Ishikawa (cell line): ENCODE results near the gene DENND5B.

Experiments
- CEBPB ChIP-seq: IDR thresholded peaks from 2 replicates; pipeline ENCODE4 v1.6.1; 2012
- CREB1 ChIP-seq: IDR thresholded peaks from 2 replicates; pipeline ENCODE4 v1.6.1; 2012; ENCODE audit warnings: low read depth
- EGR1 ChIP-seq: IDR thresholded peaks from 2 replicates; pipeline ENCODE4 v1.6.1; 2012
- EP300 ChIP-seq: IDR thresholded peaks from 2 replicates; pipeline ENCODE4 v1.6.1; 2012; ENCODE audit warnings: borderline replicate concordance
- FOXM1 ChIP-seq: IDR thresholded peaks from 2 replicates; pipeline ENCODE4 v1.6.1; 2012; ENCODE audit warnings: low read depth, borderline replicate concordance
- MAX ChIP-seq: IDR thresholded peaks from 2 replicates; pipeline ENCODE4 v1.6.1; 2012
- NFIC ChIP-seq: IDR thresholded peaks from 2 replicates; pipeline ENCODE4 v1.6.1; 2012
- RAD21 ChIP-seq: IDR thresholded peaks from 2 replicates; pipeline ENCODE4 v1.6.1; 2012; ENCODE audit warnings: low read depth
- TAF1 ChIP-seq: IDR thresholded peaks from 2 replicates; pipeline ENCODE4 v1.6.1; 2012; ENCODE audit warnings: low read depth, mild to moderate bottlenecking
- TCF12 ChIP-seq: IDR thresholded peaks from 2 replicates; pipeline ENCODE4 v1.6.1; 2012; ENCODE audit warnings: low read depth
- TEAD4 ChIP-seq: IDR thresholded peaks from 2 replicates; pipeline ENCODE4 v1.6.1; 2012
- YY1 ChIP-seq: IDR thresholded peaks from 2 replicates; pipeline ENCODE4 v1.6.1; 2012; ENCODE audit warnings: low read depth
- ZBTB7A ChIP-seq: IDR thresholded peaks from 2 replicates; pipeline ENCODE4 v1.6.1; 2012; ENCODE audit warnings: low read depth
- TF ChIP-seq, protein P1 (sequence below): IDR thresholded peaks from 2 replicates; pipeline ENCODE4 v1.6.1; 2012
- TF ChIP-seq, protein P2 (sequence below): IDR thresholded peaks from 2 replicates; pipeline ENCODE4 v1.6.1; 2012; ENCODE audit warnings: low read depth, mild to moderate bottlenecking

The DENND5B gene

DNA sequence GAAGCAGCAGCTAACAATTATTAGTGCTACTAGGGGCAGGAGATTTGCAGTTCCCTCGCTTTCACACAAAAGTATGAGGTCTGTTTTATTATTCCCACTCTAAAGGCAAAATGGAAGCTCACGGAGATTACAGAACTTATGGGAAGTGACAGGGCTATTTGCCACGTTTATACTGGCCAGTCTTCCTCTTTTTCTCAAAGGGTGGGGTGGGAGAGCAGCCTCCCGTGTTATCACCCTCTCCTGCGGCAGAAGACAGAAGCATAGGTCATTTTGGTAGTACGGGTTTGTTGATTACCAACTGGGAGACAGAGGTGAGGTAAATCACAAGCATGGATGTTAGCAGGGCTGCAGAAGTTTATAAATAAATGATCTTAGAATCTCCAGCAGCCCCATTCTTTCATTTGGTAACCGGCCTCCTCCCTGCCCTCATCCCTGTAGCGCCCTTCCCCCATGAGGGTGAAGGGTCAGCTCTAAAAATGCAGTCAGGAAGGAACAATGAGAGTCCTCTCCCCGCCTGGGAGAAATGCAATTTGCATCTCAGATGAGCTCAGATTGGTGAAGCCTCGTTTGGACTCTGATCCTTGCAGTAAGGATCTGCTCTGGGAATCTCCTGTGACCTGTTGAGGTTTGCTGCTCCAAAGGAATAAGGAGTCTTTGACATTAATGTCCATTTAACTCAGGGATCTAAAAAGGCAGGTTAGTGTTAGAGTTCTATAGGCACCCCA is 220.2 kb downstream of the DENND5B start:
- TF ChIP-seq EP300 (no peak), MAX (no peak)

DNA sequence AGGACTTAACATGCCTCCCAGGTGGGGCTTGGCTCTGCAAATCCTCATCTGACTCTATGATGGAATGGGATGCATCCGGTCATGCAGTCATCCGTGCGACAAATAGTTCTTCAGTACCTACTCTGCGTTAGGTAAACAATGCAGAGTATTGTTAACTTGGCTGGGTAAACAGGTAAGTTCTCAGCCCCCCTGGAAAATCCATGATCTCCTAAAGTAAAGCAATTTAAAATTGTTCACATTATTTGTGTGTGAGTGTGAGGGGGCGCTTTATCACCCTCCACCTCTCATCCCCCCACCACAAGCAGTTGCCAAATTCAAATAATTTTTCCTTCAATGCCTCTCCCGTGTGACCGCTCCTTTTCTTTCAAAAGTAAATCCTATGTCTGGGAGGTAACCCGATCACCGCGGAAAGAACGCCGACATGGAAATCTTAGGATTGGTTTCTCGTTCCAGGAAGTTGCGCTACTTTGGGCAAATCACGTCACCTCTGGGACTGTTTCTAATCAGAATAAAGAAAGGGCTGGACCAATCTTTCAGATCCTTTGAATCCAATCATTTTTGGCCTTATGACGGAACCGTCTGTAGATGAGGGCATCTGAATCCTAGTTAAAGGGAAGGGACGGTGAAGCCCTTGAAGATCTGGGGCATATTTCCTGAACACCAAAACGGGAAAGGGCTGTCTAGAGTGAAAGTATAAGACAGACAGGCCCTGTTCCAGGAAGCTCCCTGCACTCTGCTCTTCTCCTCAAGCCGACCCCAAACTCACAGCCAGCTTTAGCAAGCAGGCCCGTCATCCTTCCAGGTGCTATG is 221.0 kb downstream of the DENND5B start:
- TF ChIP-seq YY1: no peak
- no peak for TF ChIP-seq NFIC
- no peak for TF ChIP-seq CEBPB
- TF ChIP-seq CREB1: no peak
- no peak for TF ChIP-seq EP300
- TF ChIP-seq, protein P1, sequence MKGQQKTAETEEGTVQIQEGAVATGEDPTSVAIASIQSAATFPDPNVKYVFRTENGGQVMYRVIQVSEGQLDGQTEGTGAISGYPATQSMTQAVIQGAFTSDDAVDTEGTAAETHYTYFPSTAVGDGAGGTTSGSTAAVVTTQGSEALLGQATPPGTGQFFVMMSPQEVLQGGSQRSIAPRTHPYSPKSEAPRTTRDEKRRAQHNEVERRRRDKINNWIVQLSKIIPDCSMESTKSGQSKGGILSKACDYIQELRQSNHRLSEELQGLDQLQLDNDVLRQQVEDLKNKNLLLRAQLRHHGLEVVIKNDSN: no peak
- no peak for TF ChIP-seq TAF1
- TF ChIP-seq, protein P2, sequence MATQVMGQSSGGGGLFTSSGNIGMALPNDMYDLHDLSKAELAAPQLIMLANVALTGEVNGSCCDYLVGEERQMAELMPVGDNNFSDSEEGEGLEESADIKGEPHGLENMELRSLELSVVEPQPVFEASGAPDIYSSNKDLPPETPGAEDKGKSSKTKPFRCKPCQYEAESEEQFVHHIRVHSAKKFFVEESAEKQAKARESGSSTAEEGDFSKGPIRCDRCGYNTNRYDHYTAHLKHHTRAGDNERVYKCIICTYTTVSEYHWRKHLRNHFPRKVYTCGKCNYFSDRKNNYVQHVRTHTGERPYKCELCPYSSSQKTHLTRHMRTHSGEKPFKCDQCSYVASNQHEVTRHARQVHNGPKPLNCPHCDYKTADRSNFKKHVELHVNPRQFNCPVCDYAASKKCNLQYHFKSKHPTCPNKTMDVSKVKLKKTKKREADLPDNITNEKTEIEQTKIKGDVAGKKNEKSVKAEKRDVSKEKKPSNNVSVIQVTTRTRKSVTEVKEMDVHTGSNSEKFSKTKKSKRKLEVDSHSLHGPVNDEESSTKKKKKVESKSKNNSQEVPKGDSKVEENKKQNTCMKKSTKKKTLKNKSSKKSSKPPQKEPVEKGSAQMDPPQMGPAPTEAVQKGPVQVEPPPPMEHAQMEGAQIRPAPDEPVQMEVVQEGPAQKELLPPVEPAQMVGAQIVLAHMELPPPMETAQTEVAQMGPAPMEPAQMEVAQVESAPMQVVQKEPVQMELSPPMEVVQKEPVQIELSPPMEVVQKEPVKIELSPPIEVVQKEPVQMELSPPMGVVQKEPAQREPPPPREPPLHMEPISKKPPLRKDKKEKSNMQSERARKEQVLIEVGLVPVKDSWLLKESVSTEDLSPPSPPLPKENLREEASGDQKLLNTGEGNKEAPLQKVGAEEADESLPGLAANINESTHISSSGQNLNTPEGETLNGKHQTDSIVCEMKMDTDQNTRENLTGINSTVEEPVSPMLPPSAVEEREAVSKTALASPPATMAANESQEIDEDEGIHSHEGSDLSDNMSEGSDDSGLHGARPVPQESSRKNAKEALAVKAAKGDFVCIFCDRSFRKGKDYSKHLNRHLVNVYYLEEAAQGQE: no peak
- no peak; the same call in 1 of the 2 replicates for TF ChIP-seq RAD21
- TF ChIP-seq TEAD4: peak; percentile 24; the same call in 1 of the 2 replicates
- TF ChIP-seq MAX: no peak
- TF ChIP-seq EGR1: no peak
- TF ChIP-seq ZBTB7A: no peak
- 0 out of 2 replicates have a peak, but pooled peaks have one; percentile 40 for TF ChIP-seq TCF12
- peak; percentile 56; the same call in 1 of the 2 replicates for TF ChIP-seq FOXM1

DNA sequence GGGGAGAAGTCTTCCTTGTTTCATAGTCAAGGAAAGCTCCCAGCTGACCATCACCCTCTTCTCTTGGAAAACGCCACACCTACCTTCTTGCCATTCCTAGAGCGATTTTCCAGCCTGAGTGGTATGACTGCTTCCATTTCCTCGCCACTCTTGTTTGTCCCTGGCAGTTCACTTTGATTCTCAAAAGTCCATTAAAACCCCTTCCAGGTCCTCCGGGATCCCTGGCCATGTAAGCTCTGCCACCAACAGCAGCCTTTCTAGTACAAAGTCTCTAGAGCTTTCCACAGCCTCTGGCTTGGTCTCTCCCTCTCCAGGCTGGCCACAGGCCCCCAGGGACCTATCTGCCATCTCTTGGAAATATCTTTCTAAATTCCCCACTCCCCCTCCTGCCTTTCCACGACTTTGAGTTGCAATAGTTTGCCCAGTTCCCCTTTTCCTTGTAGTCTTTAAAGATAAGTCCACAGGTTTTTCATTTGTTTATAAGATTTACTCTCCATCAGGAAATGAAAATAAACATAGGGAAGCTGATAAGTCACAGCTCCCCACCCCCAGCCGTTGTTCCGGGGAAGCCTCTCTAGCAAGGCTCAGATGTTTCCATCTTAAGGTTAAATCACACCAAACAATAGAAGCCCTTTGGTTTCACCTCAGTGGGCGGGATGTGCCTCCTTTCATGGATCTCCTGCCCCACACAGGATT is 222.1 kb downstream of the DENND5B start:
- no peak for TF ChIP-seq TEAD4
- no peak for TF ChIP-seq YY1
- no peak for TF ChIP-seq EP300
- TF ChIP-seq CEBPB: no peak
- TF ChIP-seq, protein P2: no peak
- TF ChIP-seq TAF1: no peak
- no peak for TF ChIP-seq TCF12
- TF ChIP-seq CREB1: no peak
- no peak for TF ChIP-seq RAD21
- TF ChIP-seq FOXM1: no peak
- TF ChIP-seq ZBTB7A: no peak
- no peak for TF ChIP-seq EGR1
- TF ChIP-seq, protein P1: no peak
- TF ChIP-seq NFIC: no peak
- no peak for TF ChIP-seq MAX

- no peak for TF ChIP-seq FOXM1
- no peak for TF ChIP-seq TAF1
- no peak for TF ChIP-seq EP300
- no peak for TF ChIP-seq TCF12
- no peak for TF ChIP-seq TEAD4
- TF ChIP-seq MAX: no peak
- no peak for TF ChIP-seq RAD21
- TF ChIP-seq CREB1: no peak
Measured at GRCh38 chr12:31366104-31366621, 224.8 kb downstream of the DENND5B start.
